Left lung (tissue), 10 donors: ENCODE measurements around the gene C5orf47. TPM values are rescaled to one million over a fixed set of nuclear protein-coding genes. Genes with fewer than 3 reads are reported as not detected.
A peak's percentile ranks its signal among the peaks of the same experiment; 100 is the strongest.
"Not testable (repeated sequence)": the region's sequence is repeated elsewhere in the genome, so short reads cannot be mapped to it uniquely, and the experiment has no call there.

Source experiments
- ATAC-seq: fragments of 200-7000 bp; cut with Tn5 transposase; one replicate; pipeline ENCODE4 v1.9.1; 2020; ENCODE audit warnings: moderate library complexity
- DNase-seq, 4 donors: peaks; one replicate each; pipeline ENCODE4 v3.0.0-alpha.2; 2013 to 2020
- H3K27ac ChIP-seq, 2 donors: fragments of 200-600 bp; sonication (generic) in 1 of 2; one replicate each; pipeline versions ENCODE4 v1.5.0 to v1.8.0; 2020 to 2021
- H3K27me3 ChIP-seq, 2 donors: fragments of 200-600 bp; sonication (generic) in 1 of 2; one replicate each; pipeline versions ENCODE4 v1.5.0 to v1.8.0; 2020 to 2021
- H3K36me3 ChIP-seq, 2 donors: fragments of 200-600 bp; sonication (generic) in 1 of 2; one replicate each; pipeline versions ENCODE4 v1.5.0 to v1.8.0; 2020 to 2021
- H3K4me1 ChIP-seq, 2 donors: fragments of 200-600 bp; one replicate each; pipeline ENCODE4 v1.8.0; 2021
- H3K4me3 ChIP-seq, 2 donors: fragments of 200-600 bp; sonication (generic) in 1 of 2; one replicate each; pipeline versions ENCODE4 v1.5.0 to v1.8.0; 2020 to 2021; ENCODE audit warnings: mild to moderate bottlenecking in 1 of 2
- H3K9me3 ChIP-seq, 2 donors: fragments of 200-600 bp; sonication (generic) in 1 of 2; one replicate each; pipeline versions ENCODE4 v1.5.0 to v1.8.0; 2020 to 2021
- intact Hi-C, 2 donors: fragments of 100-400 bp; cut with DNase I; formaldehyde crosslinking; loops; one replicate each; pipeline versions ENCODE4 v1.11.2 to v1.14.2; 2022
- polyA plus RNA-seq, 6 donors: library from polyadenylated mRNA; unstranded; fragments of 120-200 nt; gene quantifications; one replicate each; pipeline ENCODE4 v1.2.1, GENCODE V29; 2013; ENCODE audit not compliant: insufficient read length in 6 of 6
- total RNA-seq, 2 donors: library from RNA; stranded (reverse); fragmentation: NEBNext Ultra II Directional; extraction: Animal tissue kit (Norgen Biotek cat#: 25700); gene quantifications; one replicate each; pipeline ENCODE4 v1.2.1, GENCODE V29; 2021
- TF ChIP-seq, protein P1 (sequence below), 2 donors: fragments of 200-600 bp; sonication (generic) in 1 of 2; IDR thresholded peaks; one replicate each; pipeline versions ENCODE4 v1.5.0 to v1.8.0; 2021; ENCODE audit warnings: antibody characterized with exemption in 2 of 2
- donor health status: DM: no; HTN: yes; CAD: no.
- donor health status: DM: no; HTN: no; CAD: no.

C5orf47 gene
- total and polyA plus RNA-seq, 8 donors, result 0.12 to 0.37 (median 0.23) TPM; not detected in 2

- no peaks in the 10 kb centered on the region for H3K36me3 ChIP-seq
- intact Hi-C loops, result no loop called here
- DNase-seq (no peak), ATAC-seq (no peak)
- no peak overlapping the region for H3K4me3 ChIP-seq
- TF ChIP-seq, protein P1, sequence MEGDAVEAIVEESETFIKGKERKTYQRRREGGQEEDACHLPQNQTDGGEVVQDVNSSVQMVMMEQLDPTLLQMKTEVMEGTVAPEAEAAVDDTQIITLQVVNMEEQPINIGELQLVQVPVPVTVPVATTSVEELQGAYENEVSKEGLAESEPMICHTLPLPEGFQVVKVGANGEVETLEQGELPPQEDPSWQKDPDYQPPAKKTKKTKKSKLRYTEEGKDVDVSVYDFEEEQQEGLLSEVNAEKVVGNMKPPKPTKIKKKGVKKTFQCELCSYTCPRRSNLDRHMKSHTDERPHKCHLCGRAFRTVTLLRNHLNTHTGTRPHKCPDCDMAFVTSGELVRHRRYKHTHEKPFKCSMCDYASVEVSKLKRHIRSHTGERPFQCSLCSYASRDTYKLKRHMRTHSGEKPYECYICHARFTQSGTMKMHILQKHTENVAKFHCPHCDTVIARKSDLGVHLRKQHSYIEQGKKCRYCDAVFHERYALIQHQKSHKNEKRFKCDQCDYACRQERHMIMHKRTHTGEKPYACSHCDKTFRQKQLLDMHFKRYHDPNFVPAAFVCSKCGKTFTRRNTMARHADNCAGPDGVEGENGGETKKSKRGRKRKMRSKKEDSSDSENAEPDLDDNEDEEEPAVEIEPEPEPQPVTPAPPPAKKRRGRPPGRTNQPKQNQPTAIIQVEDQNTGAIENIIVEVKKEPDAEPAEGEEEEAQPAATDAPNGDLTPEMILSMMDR (IDR thresholded peaks at IDR 0.05), result no peak
- no peaks in the 10 kb centered on the region for H3K27me3 ChIP-seq
- H3K4me1 ChIP-seq, result no peaks in the 10 kb centered on the region
- H3K9me3 ChIP-seq, result peaks cover 0 to 1% of the 10 kb centered on the region in 2 donors
- H3K27ac ChIP-seq, result no peak overlapping the region
Measured at GRCh38 chr5:174010365-174010764, 21.4 kb downstream of the C5orf47 start.

GRCh38 chr5:174011441-174011840 lies 22.5 kb downstream of the C5orf47 start:
- Histone ChIP-seq H3K27ac (no peak overlapping the region), H3K4me3 (no peak overlapping the region), H3K27me3 (no peaks in the 10 kb centered on the region), H3K4me1 (no peaks in the 10 kb centered on the region), H3K36me3 (no peaks in the 10 kb centered on the region), H3K9me3 (peaks cover 0 to 1% of the 10 kb centered on the region in 2 donors)
- TF ChIP-seq, protein P1 (IDR thresholded peaks at IDR 0.05), result no peak
- intact Hi-C loops, result no loop called here
- ATAC-seq (no peak), DNase-seq (peak in 2 of 4 donors; percentile 72 to 74)

DNA sequence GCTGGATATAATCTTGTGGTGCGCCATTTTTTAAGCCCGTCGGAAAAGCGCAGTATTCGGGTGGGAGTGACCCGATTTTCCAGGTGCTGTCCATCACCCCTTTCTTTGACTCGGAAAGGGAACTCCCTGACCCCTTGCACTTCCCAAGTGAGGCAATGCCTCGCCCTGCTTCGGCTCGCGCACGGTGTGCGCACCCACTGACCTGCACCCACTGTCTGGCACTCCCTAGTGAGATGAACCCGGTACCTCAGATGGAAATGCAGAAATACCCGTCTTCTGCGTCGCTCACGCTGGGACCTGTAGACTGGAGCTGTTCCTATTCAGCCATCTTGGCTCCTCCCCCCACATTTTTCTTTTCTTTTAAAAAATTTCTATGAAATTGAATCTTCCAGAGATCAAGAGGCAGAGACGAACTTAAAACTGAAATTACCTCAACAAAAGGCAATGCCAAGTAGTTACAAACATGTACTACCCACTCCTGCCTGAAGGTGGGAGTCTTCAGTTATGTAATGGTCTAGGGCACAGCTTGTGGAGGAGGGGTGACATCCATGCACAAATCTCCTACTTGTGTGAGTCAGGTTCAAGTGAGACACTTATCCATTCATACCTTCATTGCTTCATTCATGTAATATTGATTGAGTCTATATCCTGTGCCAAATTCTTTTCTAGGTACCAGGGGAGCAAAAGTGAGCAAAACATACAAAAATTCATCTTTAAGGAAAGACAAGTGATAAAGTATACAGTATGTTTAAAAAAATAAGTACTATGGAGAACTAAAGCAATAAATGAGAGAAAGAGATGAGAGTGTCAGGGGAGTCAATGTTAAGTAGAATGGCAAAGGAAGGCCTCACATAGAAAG lies 31.3 kb downstream of the C5orf47 start:
- H3K27ac ChIP-seq, H3K9me3 ChIP-seq, intact Hi-C loops, H3K4me3 ChIP-seq, H3K36me3 ChIP-seq, H3K27me3 ChIP-seq, DNase-seq, H3K4me1 ChIP-seq: not testable (repeated sequence)
- ATAC-seq, result peak; percentile 74
- TF ChIP-seq, protein P1 (IDR thresholded peaks at IDR 0.05), result peak; percentile 33 to 47

GRCh38 chr5:174020928-174021304 lies 31.9 kb downstream of the C5orf47 start:
- intact Hi-C loops, result no loop called here

More at GRCh38 chr5:174020928-174021304, 31.9 kb downstream of the C5orf47 start:
- H3K27ac ChIP-seq, result no peak overlapping the region
- DNase-seq (no peak), ATAC-seq (no peak)
- H3K36me3 ChIP-seq, result no peaks in the 10 kb centered on the region
- peaks cover 4 to 10% of the 10 kb centered on the region in 2 donors for H3K27me3 ChIP-seq
- TF ChIP-seq, protein P1 (IDR thresholded peaks at IDR 0.05), result no peak
- H3K4me3 ChIP-seq, result no peak overlapping the region
- H3K9me3 ChIP-seq, result no peaks in the 10 kb centered on the region
- no peaks in the 10 kb centered on the region for H3K4me1 ChIP-seq
